Activated CD8-positive, alpha-beta memory T cell treated with anti-CD3 and anti-CD28 coated beads, Interleukin-2, amount 50 U/mL, for 1 hour (primary cell): Measurements from ENCODE around the gene ZNF513.
A peak's percentile ranks its signal among the peaks of the same experiment; 100 is the strongest.
"Not testable (repeated sequence)": the region's sequence is repeated elsewhere in the genome, so short reads cannot be mapped to it uniquely, and the experiment has no call there.

ENCODE experiments used
- DNase-seq: peaks from one replicate; pipeline ENCODE4 v3.0.0-alpha.2; 2020; ENCODE audit errors: extremely low read depth

ZNF513 gene, protein sequence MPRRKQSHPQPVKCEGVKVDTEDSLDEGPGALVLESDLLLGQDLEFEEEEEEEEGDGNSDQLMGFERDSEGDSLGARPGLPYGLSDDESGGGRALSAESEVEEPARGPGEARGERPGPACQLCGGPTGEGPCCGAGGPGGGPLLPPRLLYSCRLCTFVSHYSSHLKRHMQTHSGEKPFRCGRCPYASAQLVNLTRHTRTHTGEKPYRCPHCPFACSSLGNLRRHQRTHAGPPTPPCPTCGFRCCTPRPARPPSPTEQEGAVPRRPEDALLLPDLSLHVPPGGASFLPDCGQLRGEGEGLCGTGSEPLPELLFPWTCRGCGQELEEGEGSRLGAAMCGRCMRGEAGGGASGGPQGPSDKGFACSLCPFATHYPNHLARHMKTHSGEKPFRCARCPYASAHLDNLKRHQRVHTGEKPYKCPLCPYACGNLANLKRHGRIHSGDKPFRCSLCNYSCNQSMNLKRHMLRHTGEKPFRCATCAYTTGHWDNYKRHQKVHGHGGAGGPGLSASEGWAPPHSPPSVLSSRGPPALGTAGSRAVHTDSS

GRCh38 chr2:27380626-27381545 lies at the start of gene ZNF513:
ZNF513 (minus strand) TSS chr2:27380734; CDS start chr2:27380526, 208 bp downstream.
- DNase-seq = peak; percentile 67

DNA sequence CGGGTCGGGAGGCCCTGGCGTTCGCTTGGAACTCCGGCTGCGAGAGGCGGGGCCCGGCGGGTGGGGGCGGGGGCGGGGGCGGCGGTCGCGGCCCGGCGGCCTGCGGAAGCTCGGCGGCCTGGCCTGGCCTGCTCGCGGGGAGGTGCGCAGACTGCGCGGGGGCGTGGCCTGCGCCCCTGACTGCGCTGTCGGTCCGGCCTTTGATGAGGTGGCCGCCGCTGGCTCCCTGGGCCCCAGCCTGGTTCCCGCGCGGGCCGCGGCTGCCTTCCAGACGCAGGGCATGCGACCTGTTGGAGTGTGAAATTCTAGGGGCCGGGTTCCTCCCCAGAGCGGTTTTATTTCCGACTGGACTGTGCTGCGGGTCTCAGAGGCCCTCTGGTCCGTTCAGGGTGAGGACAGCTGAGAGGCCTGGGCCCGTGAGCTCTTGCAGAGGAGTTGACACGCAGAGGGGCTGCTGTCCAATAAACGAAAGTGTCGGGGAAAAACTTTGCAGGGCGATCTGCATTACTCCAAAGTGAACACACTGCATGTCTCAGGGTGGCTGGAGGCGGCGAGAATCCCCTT lies 48.5 kb upstream of the ZNF513 start:
- no peak for DNase-seq

DNA sequence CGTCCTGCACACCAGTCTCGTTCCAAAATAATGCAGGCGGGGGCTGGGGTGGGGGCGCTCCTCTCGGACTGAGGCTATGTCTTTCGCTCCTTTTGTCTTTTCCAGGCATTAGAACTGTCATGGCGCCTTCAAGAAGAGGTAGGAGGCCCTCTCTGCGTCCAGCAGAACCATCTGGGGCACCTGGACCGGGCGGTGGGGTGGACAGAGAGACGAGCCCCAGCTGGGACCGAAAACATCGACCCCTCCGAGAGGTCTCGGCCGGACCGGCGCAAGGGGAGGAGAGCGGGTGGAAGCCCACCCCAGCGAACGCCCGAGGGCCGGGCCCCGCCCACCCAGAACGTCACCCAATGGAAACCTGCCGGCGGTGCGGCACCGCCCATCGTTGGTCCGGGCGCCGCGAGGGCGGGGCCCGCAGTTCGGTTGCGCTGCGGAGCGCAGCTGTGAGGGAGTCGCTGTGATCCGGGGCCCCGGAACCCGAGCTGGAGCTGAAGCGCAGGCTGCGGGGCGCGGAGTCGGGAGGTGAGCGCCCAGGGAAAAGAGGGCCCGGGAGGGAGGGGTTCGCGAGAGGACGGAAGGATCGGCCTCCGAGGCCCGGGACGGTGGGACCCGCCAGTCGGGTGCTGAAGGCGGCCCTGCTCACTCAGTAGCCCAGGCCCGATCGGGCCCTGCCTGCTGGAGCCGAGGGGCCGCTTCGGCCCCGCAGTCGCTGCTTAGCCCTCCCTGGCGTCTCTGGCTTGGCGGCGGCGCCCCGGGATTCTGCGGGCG lies 47.9 kb upstream of the ZNF513 start, which contains the start of gene NRBP1:
NRBP1 (plus strand) TSS at position 419 of the 765 bp plus-strand sequence. CDS start 4,643 bp downstream, outside the sequence.
- peak; percentile 56 for DNase-seq

- DNase-seq = no peak
These were observed 47.3 kb upstream of the ZNF513 start for GRCh38 chr2:27427863-27428212.

DNA sequence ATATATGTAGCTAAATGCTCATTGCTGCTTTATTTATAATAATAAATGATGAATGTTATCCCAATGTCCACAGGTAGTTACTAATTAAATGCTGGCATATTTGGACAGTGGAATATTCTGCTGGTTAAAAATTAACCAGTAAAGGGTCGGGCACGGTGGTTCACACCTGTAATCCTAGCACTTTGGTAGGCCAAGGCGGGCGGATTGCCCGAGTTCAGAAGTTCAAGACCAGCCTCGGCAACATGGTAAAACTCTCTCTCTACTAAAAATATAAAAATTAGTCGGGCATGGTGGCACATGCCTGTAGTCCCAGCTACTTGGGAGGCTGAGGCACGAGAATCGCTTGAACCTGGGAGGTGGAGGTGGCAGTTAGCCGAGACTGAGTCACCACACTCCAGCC lies 44.5 kb upstream of the ZNF513 start:
- DNase-seq = not testable (repeated sequence)

- DNase-seq = no peak
These were observed 42.4 kb upstream of the ZNF513 start for GRCh38 chr2:27422958-27423357.

- no peak for DNase-seq
These were observed 41.2 kb upstream of the ZNF513 start for GRCh38 chr2:27421660-27422250.

GRCh38 chr2:27420996-27421395 lies 40.5 kb upstream of the ZNF513 start:
- DNase-seq = no peak

DNA sequence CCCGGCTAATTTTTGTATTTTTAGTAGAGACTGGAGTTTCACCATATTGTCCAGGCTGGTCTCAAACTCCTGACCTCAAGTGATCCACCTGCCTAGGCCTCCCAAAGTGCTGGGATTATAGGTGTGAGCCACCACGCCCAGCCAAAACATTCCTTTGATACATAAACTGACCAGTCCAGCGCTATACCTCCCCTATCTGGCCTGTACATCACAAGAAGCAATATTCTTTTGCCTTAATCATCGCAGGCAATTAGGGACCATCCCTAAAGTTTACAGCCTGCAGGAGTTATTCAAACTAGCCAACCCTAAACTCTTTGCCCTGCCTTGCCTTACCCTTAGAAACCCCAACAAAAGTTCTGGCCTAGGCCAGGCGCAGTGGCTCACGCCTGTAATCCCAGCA lies 35.6 kb upstream of the ZNF513 start:
- DNase-seq = no peak

DNA sequence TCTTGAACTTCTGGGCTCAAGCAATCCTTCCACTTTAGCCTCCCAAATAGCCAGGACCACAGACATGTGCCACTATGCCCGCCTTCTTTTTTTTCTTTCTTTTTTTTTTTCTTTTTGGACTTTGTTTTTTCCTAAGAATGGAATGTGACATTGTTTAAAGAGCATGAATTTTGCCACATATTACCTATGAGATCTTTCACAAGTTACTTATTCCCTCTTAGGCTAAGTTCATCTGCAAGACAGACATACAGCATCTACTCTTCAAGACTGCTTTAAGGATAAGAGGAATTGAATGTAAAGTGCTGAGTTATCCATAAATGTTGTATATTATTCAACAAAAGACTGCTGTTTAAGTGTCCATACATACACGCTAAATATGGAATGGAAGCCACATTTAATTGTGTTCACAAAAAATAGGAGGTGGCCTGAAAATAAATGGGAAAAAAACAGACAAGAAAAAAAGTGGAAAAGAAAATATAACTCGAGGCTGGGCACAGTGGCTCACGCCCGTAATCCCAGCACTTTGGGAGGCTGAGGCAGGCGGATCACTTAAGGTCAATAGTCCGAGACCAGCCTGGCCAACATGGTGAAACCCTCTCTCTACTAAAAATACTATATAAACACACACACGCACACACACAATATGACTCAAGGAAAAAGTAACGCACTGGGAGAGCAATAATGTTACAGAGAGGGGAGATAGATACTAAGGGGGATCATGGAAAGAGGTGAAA lies 32.1 kb upstream of the ZNF513 start:
- DNase-seq = no peak

- peak; percentile 78 for DNase-seq
These were observed 29.0 kb upstream of the ZNF513 start, which contains the start of gene PPM1G for GRCh38 chr2:27409321-27410073. PPM1G (minus strand) TSS chr2:27409591; CDS start chr2:27409422, 169 bp downstream.

DNA sequence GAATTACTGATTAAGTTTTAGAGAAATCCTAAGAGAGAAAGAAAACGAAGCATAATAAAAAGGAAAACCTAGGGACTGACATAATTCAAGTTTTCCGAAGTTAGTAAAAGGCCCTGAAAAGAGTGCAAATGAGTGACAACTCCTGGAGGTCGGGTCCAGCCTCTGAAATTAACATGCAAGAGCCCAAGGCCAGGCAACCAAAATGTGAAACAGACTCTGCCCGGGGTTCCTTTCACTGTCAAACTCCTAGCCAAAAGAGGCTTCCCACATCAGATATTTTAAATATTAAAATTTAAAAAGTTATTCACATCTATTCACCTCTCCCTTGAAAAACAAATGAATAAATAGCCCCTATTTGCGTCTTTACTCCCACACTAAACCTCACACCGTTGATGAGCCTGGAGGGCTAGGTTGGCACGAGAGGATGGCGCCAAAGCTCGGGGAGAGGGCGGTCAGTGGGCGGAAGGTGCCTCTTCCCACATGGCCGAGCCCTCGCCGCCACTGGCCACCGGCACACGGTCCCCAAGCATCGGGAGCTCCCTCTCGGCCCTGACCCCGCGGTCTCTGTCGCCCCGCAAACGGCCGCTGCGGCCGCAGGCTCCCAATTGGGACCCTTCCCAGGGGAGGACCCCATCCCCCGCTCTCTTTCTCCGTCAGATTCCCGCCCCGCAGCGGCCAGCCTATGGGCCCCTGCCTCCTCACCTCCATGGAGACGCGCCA lies 28.2 kb upstream of the ZNF513 start:
- no peak for DNase-seq

DNA sequence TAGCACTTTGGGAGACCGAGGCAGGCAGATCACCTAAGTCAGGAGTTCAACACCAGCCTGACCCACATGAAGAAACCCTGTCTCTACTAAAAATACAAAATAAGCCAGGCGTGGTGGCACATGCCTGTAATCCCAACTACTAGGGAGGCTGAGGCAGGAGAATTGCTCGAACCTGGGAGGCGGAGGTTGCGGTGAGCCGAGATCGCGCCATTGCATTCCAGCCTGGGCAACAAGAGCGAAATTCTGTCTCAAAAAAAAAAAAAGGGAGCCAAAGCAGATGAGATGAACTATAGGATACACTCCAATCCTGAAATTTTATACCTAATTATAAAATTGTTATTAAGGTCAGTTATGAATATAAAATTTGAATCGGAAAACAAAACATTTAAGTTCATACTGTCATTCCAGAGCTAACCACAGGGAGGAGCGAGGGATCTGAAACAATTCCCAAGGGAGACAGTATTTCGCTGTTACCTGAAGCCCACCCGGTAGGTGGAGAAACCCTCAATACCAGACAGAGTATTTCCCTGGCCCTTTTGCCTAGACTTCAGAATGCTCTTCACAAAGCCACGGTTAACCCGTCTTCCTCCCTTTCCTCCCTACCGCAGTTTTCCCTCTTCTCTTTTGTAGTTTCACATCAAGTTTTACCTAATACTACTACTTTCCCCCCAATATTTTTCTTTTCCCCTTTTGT lies 27.4 kb upstream of the ZNF513 start:
- DNase-seq = no peak

DNA sequence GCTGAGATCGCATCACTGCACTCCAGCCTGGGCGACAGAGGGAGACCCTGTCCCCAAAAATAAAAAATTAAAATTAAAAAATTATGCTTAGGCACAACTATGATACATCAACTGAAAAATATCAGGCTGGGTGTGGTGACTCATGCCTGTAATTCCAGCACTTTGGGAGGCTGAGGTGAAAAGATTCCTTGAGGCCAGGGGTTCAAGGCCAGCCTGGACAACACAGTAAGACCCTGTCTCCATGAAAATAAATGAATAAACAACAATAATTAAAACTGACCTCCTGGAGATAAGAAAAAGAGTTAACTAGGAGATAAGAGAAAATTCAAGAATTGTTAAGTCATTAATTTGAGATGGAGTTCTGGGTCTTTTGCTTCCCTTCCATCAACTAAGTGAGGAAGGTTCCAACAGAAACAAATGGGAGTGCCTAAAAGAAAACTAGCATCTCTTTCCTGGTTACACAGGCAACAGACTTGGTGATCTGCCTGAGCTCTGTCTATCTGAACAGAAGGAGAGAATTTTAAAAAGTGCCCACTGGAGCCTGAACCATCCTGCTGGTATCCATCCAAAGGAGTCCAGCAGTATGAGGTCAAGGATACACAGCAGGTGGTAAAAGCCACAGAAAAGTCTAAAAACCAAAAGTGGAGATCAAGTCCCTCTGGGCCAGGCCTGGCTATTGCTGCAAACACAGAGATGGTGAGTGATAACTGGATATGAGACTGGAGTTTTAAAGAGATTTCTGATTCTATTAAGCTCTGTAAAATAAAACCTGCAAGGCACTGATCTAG lies 20.0 kb upstream of the ZNF513 start:
- DNase-seq = no peak

- no peak for DNase-seq
These were observed 18.4 kb upstream of the ZNF513 start for GRCh38 chr2:27398962-27399361.

GRCh38 chr2:27393225-27393624 lies 12.7 kb upstream of the ZNF513 start:
- no peak for DNase-seq
